B cell (primary cell): Measurements from ENCODE around the gene NAA15. TPM values are rescaled to one million over a fixed set of nuclear protein-coding genes. Genes with fewer than 3 reads are reported as not detected.

Source experiments
- ATAC-seq: fragments of 200-7000 bp; cut with Tn5 transposase; one replicate; pipeline ENCODE4 v1.10.0; 2021; ENCODE audit warnings: low read depth, mild to moderate bottlenecking, moderate number of reproducible peaks, moderate library complexity
- CTCF ChIA-PET: fragments of 350-600 bp; sonication (Branson Sonifier 250); formaldehyde crosslinking; loops from one replicate; lab custom pipeline; 2021; ENCODE audit warnings: antibody characterized with exemption, inconsistent platforms; lab: Charles Lee
- POLR2A ChIA-PET: fragments of 350-600 bp; sonication (Branson Sonifier 250); formaldehyde crosslinking; loops from one replicate; lab custom pipeline; 2021; ENCODE audit warnings: antibody characterized with exemption; lab: Charles Lee
- DNase-seq: peaks from one replicate; pipeline ENCODE4 v3.0.0; 2013
- H2AFZ ChIP-seq: 2 replicates; pipeline ENCODE4 v1.6.1; 2012; ENCODE audit warnings: mild to moderate bottlenecking, low read depth, low read length; ENCODE audit not compliant: insufficient read depth, poor library complexity, severe bottlenecking
- H3K27ac ChIP-seq, 2 donors: 1 replicate in 1 of 2; 2 replicates in 1 of 2; pipeline ENCODE4 v1.5.1; 2012 to 2013; ENCODE audit warnings: low read length in 2 of 2, mild to moderate bottlenecking in 2 of 2, moderate library complexity in 1 of 2
- H3K27me3 ChIP-seq, 4 experiments: fragments of 200-600 bp in 1 of 4; sonication (generic) in 1 of 4; replicated peaks in 1 of 4; 1 replicate in 2 of 4; 2 replicates in 2 of 4; pipeline versions ENCODE4 v1.6.1 to v1.7.0; 2013 to 2016; ENCODE audit warnings: low read length in 3 of 4, mild to moderate bottlenecking in 2 of 4, mixed read lengths in 1 of 4, moderate library complexity in 1 of 4; ENCODE audit not compliant: insufficient read depth in 4 of 4, control insufficient read depth in 3 of 4; ENCODE audit errors: control extremely low read depth in 1 of 4
- H3K36me3 ChIP-seq, 2 experiments: replicated peaks in 1 of 2; 1 replicate in 1 of 2; 2 replicates in 1 of 2; pipeline versions ENCODE4 v1.6.1 to v1.7.1; 2013; ENCODE audit warnings: low read length in 1 of 2; ENCODE audit not compliant: insufficient read depth in 2 of 2, control insufficient read depth in 1 of 2; ENCODE audit errors: control extremely low read depth in 1 of 2, extremely low read depth in 1 of 2
- H3K4me1 ChIP-seq, 2 donors: fragments of 200-600 bp in 1 of 2; sonication (generic) in 1 of 2; 1 replicate in 1 of 2; 2 replicates in 1 of 2; pipeline versions ENCODE4 v1.5.1 to v1.6.1; 2013 to 2017; ENCODE audit warnings: low read length in 2 of 2; ENCODE audit not compliant: control insufficient read depth in 2 of 2, insufficient read depth in 2 of 2
- H3K4me2 ChIP-seq: replicated peaks from 2 replicates; pipeline ENCODE3; 2012; ENCODE audit warnings: mild to moderate bottlenecking, low read depth, low read length; ENCODE audit not compliant: poor library complexity, severe bottlenecking
- H3K4me3 ChIP-seq, 5 experiments: fragments of 200-600 bp in 1 of 5; sonication (generic) in 1 of 5; 1 replicate in 3 of 5; 2 replicates in 2 of 5; pipeline versions ENCODE4 v1.5.1 to v1.7.0; 2011 to 2016; ENCODE audit warnings: low read length in 4 of 5, mild to moderate bottlenecking in 4 of 5, low read depth in 2 of 5, control low read depth in 1 of 5, moderate library complexity in 1 of 5; ENCODE audit not compliant: insufficient read depth in 1 of 5; ENCODE audit errors: control extremely low read depth in 1 of 5, extremely low read depth in 1 of 5
- H3K79me2 ChIP-seq: fragments of 200-600 bp; sonication (generic); one replicate; pipeline ENCODE4 v1.6.0; 2016; ENCODE audit warnings: low read length; ENCODE audit not compliant: control insufficient read depth, insufficient read depth
- H3K9ac ChIP-seq: fragments of 200-600 bp; sonication (generic); 2 replicates; pipeline ENCODE4 v1.6.1; 2017; ENCODE audit warnings: mild to moderate bottlenecking, low read length, moderate library complexity
- H3K9me3 ChIP-seq, 3 donors: one replicate each; pipeline versions ENCODE4 v1.6.1 to v1.7.1; 2013; ENCODE audit warnings: low read length in 2 of 3; ENCODE audit not compliant: control insufficient read depth in 2 of 3, insufficient read depth in 1 of 3; ENCODE audit errors: control extremely low read depth in 1 of 3
- H4K20me1 ChIP-seq: 2 replicates; pipeline ENCODE4 v1.6.0; 2012; ENCODE audit warnings: mild to moderate bottlenecking, low read length; ENCODE audit not compliant: insufficient read depth, control insufficient read depth, poor library complexity, severe bottlenecking
- H3K27ac Mint-ChIP-seq: one replicate; pipeline ENCODE4 v1.8.0; 2021; ENCODE audit warnings: mixed read lengths
- H3K27me3 Mint-ChIP-seq: one replicate; pipeline ENCODE4 v1.8.0; 2021; ENCODE audit warnings: mixed read lengths
- H3K4me1 Mint-ChIP-seq: one replicate; pipeline ENCODE4 v1.8.0; 2021; ENCODE audit warnings: mixed read lengths
- H3K4me3 Mint-ChIP-seq: one replicate; pipeline ENCODE4 v1.8.0; 2021; ENCODE audit warnings: mixed read lengths
- H3K9me3 Mint-ChIP-seq: one replicate; pipeline ENCODE4 v1.8.0; 2022; ENCODE audit warnings: mixed read lengths; ENCODE audit not compliant: insufficient read depth
- EZH2 ChIP-seq: IDR thresholded peaks from 2 replicates; pipeline ENCODE4 v1.6.1; 2012; ENCODE audit warnings: borderline replicate concordance, low read depth, mild to moderate bottlenecking, moderate library complexity, low read length; ENCODE audit not compliant: insufficient read depth, poor library complexity, severe bottlenecking
- WGBS: methylation state at CpG from one replicate; pipeline ENCODE4 v1.1.5; 2013; ENCODE audit warnings: missing lambda C conversion rate; ENCODE audit not compliant: insufficient coverage; 5-methylcytosine and 5-hydroxymethylcytosine counted together
- intact Hi-C: fragments of 100-400 bp; cut with micrococcal nuclease; formaldehyde crosslinking; loops from one replicate; pipeline ENCODE4 v1.10.0; 2022
- polyA plus RNA-seq: library from polyadenylated mRNA; depleted of rRNA; stranded (reverse); fragments of >200 nt; gene quantifications from 2 replicates; pipeline ENCODE4 v1.2.3, GENCODE V29; 2012
- total RNA-seq, 2 donors: library from RNA; stranded (reverse); fragments of 120-200 nt in 1 of 2; gene quantifications; 1 replicate in 1 of 2; 2 replicates in 1 of 2; pipeline versions ENCODE4 v1.2.3 to v1.2.4, GENCODE V29; 2013 to 2022
- TF ChIP-seq, protein P1 (sequence below): fragments of 200-600 bp; IDR thresholded peaks from one replicate; pipeline ENCODE4 v1.8.0; 2022; ENCODE audit warnings: antibody characterized with exemption, mild to moderate bottlenecking

NAA15 gene
- total and polyA plus RNA-seq, 2 donors (not counting 1 experiment from before 2014, with no cell fraction given) = 10.0 to 56.7 TPM

DNA sequence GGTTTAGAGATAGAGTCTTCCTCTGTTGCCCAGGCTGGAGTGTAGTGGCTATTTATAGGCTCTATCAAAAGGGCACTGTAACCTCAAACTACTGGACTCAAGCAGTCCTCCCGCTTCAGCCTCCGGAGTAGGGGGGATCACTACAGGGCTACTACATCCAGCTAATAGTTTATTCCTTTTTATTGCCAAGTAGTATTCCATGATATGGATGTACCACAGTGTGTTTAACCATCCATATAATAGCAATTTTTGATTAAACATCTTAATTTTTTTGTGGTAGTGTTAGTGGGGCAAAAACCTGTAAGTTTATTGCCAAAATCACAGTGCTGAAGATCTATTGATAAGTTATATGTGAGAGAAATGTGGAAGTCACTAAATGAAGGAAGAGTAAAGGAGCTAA is 3.6 kb downstream of the NAA15 start:
- WGBS = no CpG with 5 or more reads among the region's 2 CpGs
- H3K79me2 ChIP-seq = peaks cover 80% of the 10 kb centered on the region
- TF ChIP-seq, protein P1, sequence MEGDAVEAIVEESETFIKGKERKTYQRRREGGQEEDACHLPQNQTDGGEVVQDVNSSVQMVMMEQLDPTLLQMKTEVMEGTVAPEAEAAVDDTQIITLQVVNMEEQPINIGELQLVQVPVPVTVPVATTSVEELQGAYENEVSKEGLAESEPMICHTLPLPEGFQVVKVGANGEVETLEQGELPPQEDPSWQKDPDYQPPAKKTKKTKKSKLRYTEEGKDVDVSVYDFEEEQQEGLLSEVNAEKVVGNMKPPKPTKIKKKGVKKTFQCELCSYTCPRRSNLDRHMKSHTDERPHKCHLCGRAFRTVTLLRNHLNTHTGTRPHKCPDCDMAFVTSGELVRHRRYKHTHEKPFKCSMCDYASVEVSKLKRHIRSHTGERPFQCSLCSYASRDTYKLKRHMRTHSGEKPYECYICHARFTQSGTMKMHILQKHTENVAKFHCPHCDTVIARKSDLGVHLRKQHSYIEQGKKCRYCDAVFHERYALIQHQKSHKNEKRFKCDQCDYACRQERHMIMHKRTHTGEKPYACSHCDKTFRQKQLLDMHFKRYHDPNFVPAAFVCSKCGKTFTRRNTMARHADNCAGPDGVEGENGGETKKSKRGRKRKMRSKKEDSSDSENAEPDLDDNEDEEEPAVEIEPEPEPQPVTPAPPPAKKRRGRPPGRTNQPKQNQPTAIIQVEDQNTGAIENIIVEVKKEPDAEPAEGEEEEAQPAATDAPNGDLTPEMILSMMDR = no peak
- no peak for TF ChIP-seq EZH2
- POLR2A ChIA-PET = no interaction called here
- intact Hi-C loops = loop anchor here (5.0 kb wide), 1 partner anchor 32 kb away; no protein-coding TSS in a partner anchor
- Mint-ChIP-seq H3K4me3 (peak overlapping the region; percentile 23), H3K27me3 (no peaks in the 10 kb centered on the region), H3K9me3 (no peaks in the 10 kb centered on the region), H3K4me1 (peaks cover 60% of the 10 kb centered on the region), H3K27ac (peak overlapping the region; percentile 29)
- CTCF ChIA-PET = interaction anchor here (1.2 to 3.2 kb wide), 2 partner anchors 9 to 274 kb away, joined by 3 to 15 read pairs; no protein-coding TSS in a partner anchor
- DNase-seq (no peak), ATAC-seq (no peak)
- no peak overlapping the region for H3K4me3 ChIP-seq
- H3K27ac ChIP-seq = peak overlapping the region in 1 of 2 donors; percentile 36
- H3K9ac ChIP-seq = no peak overlapping the region
- H3K27me3 ChIP-seq = no peaks in the 10 kb centered on the region
- peaks cover 8% of the 10 kb centered on the region for H4K20me1 ChIP-seq
- peaks cover 0 to 6% of the 10 kb centered on the region in 2 experiments for H3K36me3 ChIP-seq
- H2AFZ ChIP-seq = no peak overlapping the region
- H3K9me3 ChIP-seq = no peaks in the 10 kb centered on the region
- H3K4me2 ChIP-seq = no peak overlapping the region
- H3K4me1 ChIP-seq = peaks cover 20% of the 10 kb centered on the region in 2 donors

- no peak for DNase-seq
- no peak for TF ChIP-seq EZH2
- TF ChIP-seq, protein P1 = no peak
- peak overlapping the region; percentile 39 for H3K4me3 Mint-ChIP-seq
- 80% methylated on average over 2 of the region's 3 CpGs for WGBS
- peaks cover 95% of the 10 kb centered on the region for H3K79me2 ChIP-seq
- peaks cover 41 to 54% of the 10 kb centered on the region in 2 donors for H3K4me1 ChIP-seq
- H3K27me3 ChIP-seq = no peaks in the 10 kb centered on the region
- H3K9ac ChIP-seq = no peak overlapping the region
- H3K27ac Mint-ChIP-seq = peak overlapping the region; percentile 89
- no peak overlapping the region for H3K4me3 ChIP-seq
- no peak overlapping the region for H2AFZ ChIP-seq
- ChIA-PET POLR2A (interaction anchor here (1.1 kb wide), 1 partner anchor 10 kb away, joined by 3 read pairs; the partner anchor contains the start of gene NDUFC1), CTCF (interaction anchor here (0.9 to 3.5 kb wide), 5 partner anchors 10 to 134 kb away, joined by 3 to 24 read pairs (median 3); partner anchors contain the start of genes NAA15 and NDUFC1)
- H3K4me2 ChIP-seq = peak overlapping the region; percentile 65
- H3K9me3 ChIP-seq = peaks cover 0 to 5% (median 0%) of the 10 kb centered on the region in 3 donors
- peak overlapping the region; percentile 30 to 80 for H3K27ac ChIP-seq
- ATAC-seq = no peak
- no peaks in the 10 kb centered on the region for H3K9me3 Mint-ChIP-seq
- H3K36me3 ChIP-seq = no peaks in the 10 kb centered on the region
- intact Hi-C loops = loop anchor here (1.0 kb wide), 1 partner anchor 11 kb away; the partner anchor contains the start of gene NAA15
- H3K4me1 Mint-ChIP-seq = peaks cover 69% of the 10 kb centered on the region
- H4K20me1 ChIP-seq = peaks cover 3% of the 10 kb centered on the region
- H3K27me3 Mint-ChIP-seq = no peaks in the 10 kb centered on the region
Observed at GRCh38 chr4:139311909-139312308, 10.6 kb downstream of the NAA15 start.
